Measurements from ENCODE around the gene SHISA2. TPM values are rescaled to one million over a fixed set of nuclear protein-coding genes. Genes with fewer than 3 reads are reported as not detected.
"Not testable (repeated sequence)": the region's sequence is repeated elsewhere in the genome, so short reads cannot be mapped to it uniquely, and the experiment has no call there.

Gene SHISA2
- total RNA-seq, 1 donor, result 0.90 TPM

GRCh38 chr13:26071691-26072090, 19.9 kb upstream of the SHISA2 start:
- no peak for TF ChIP-seq CTCF (IDR thresholded peaks at IDR 0.05; ENCODE audit: insufficient read depth, low read length)
- H3K4me3 ChIP-seq (ENCODE audit: low read depth, low read length), result no peak overlapping the region
- no peak for DNase-seq (ENCODE audit: low read depth)

GRCh38 chr13:26069642-26070041, 17.8 kb upstream of the SHISA2 start:
- not testable (repeated sequence) for DNase-seq (ENCODE audit: low read depth); H3K4me3 ChIP-seq (ENCODE audit: low read depth, low read length)

- DNase-seq (ENCODE audit: low read depth); H3K4me3 ChIP-seq (ENCODE audit: low read depth, low read length): not testable (repeated sequence)
These were observed 16.6 kb upstream of the SHISA2 start for GRCh38 chr13:26068372-26068771.

- DNase-seq (ENCODE audit: low read depth), result no peak
- no peak overlapping the region for H3K4me3 ChIP-seq (ENCODE audit: low read depth, low read length)
- TF ChIP-seq CTCF (IDR thresholded peaks at IDR 0.05; ENCODE audit: insufficient read depth, low read length), result no peak
These were observed 15.8 kb upstream of the SHISA2 start for GRCh38 chr13:26067601-26068000.

- H3K4me3 ChIP-seq (ENCODE audit: low read depth, low read length); DNase-seq (ENCODE audit: low read depth): not testable (repeated sequence)
These were observed 14.7 kb upstream of the SHISA2 start for GRCh38 chr13:26066492-26066891.

GRCh38 chr13:26062853-26063444, 11.1 kb upstream of the SHISA2 start:
- no peak overlapping the region for H3K4me3 ChIP-seq (ENCODE audit: low read depth, low read length)
- peak; percentile 73 for DNase-seq (ENCODE audit: low read depth)
- TF ChIP-seq CTCF (IDR thresholded peaks at IDR 0.05; ENCODE audit: insufficient read depth, low read length), result peak; percentile 74

GRCh38 chr13:26061947-26062346, 10.1 kb upstream of the SHISA2 start:
- no peak for TF ChIP-seq CTCF (IDR thresholded peaks at IDR 0.05; ENCODE audit: insufficient read depth, low read length)
- no peak overlapping the region for H3K4me3 ChIP-seq (ENCODE audit: low read depth, low read length)

GRCh38 chr13:26061256-26061655, 9.4 kb upstream of the SHISA2 start:
- no peak for TF ChIP-seq CTCF (IDR thresholded peaks at IDR 0.05; ENCODE audit: insufficient read depth, low read length)
- H3K4me3 ChIP-seq (ENCODE audit: low read depth, low read length), result no peak overlapping the region
- DNase-seq (ENCODE audit: low read depth), result no peak

More at GRCh38 chr13:26061947-26062346, 10.1 kb upstream of the SHISA2 start:
- peak; percentile 41 for DNase-seq (ENCODE audit: low read depth)

Data from fibroblast of the aortic adventitia (primary cell).